Immature natural killer cell (primary cell): Measurements from ENCODE around the gene MSI1. TPM values are rescaled to one million over a fixed set of nuclear protein-coding genes. Genes with fewer than 3 reads are reported as not detected.
"Not testable (repeated sequence)": the region's sequence is repeated elsewhere in the genome, so short reads cannot be mapped to it uniquely, and the experiment has no call there.

Source experiments
- DNase-seq, 3 donors: peaks; one replicate each; pipeline ENCODE4 v3.0.0; 2022; ENCODE audit warnings: mixed read lengths in 1 of 3
- H3K27ac Mint-ChIP-seq, 6 donors: one replicate each; pipeline ENCODE4 v1.8.0; 2020; ENCODE audit warnings: mixed read lengths in 6 of 6, mild to moderate bottlenecking in 5 of 6, inconsistent platforms in 4 of 6, moderate library complexity in 3 of 6
- H3K27me3 Mint-ChIP-seq, 3 donors: one replicate each; pipeline ENCODE4 v1.8.0; 2020 to 2021; ENCODE audit warnings: low read depth in 3 of 3, mild to moderate bottlenecking in 3 of 3, mixed read lengths in 3 of 3, moderate library complexity in 3 of 3, inconsistent platforms in 1 of 3
- H3K36me3 Mint-ChIP-seq, 3 donors: one replicate each; pipeline ENCODE4 v1.8.0; 2020; ENCODE audit warnings: mixed read lengths in 3 of 3, inconsistent platforms in 2 of 3, mild to moderate bottlenecking in 2 of 3
- H3K4me1 Mint-ChIP-seq, 2 donors: one replicate each; pipeline ENCODE4 v1.8.0; 2020; ENCODE audit warnings: inconsistent platforms in 2 of 2, mild to moderate bottlenecking in 2 of 2, mixed read lengths in 2 of 2, moderate library complexity in 1 of 2
- H3K4me3 Mint-ChIP-seq, 5 donors: one replicate each; pipeline ENCODE4 v1.8.0; 2020; ENCODE audit warnings: mild to moderate bottlenecking in 5 of 5, mixed read lengths in 5 of 5, inconsistent platforms in 3 of 5, moderate library complexity in 3 of 5
- H3K9me3 Mint-ChIP-seq, 6 donors: one replicate each; pipeline ENCODE4 v1.8.0; 2020; ENCODE audit warnings: mild to moderate bottlenecking in 6 of 6, mixed read lengths in 6 of 6, inconsistent platforms in 4 of 6, moderate library complexity in 3 of 6
- polyA plus RNA-seq, 3 donors: library from polyadenylated mRNA; unstranded; fragments of 300-500 nt; fragmentation: Illumina TruSeq; gene quantifications; one replicate each; pipeline ENCODE4 v1.2.3, GENCODE V29; 2021

MSI1 gene
- polyA plus RNA-seq, 3 donors from 2014 or later, result not detected

- H3K27me3 Mint-ChIP-seq, H3K9me3 Mint-ChIP-seq, H3K4me1 Mint-ChIP-seq, DNase-seq, H3K27ac Mint-ChIP-seq, H3K36me3 Mint-ChIP-seq, H3K4me3 Mint-ChIP-seq: not testable (repeated sequence)
Measured at GRCh38 chr12:120336392-120336791, 32.6 kb downstream of the MSI1 start.

- not testable (repeated sequence) for H3K4me1 Mint-ChIP-seq, H3K9me3 Mint-ChIP-seq, H3K27ac Mint-ChIP-seq, H3K36me3 Mint-ChIP-seq, H3K4me3 Mint-ChIP-seq, H3K27me3 Mint-ChIP-seq
- DNase-seq, result peak in 2 of 3 donors; percentile 10 to 30
Measured at GRCh38 chr12:120335447-120335846, 33.5 kb downstream of the MSI1 start.

GRCh38 chr12:120332523-120332922 is 36.4 kb downstream of the MSI1 start:
- Mint-ChIP-seq H3K9me3 (peaks cover 0 to 3% (median 2%) of the 10 kb centered on the region in 6 donors), H3K4me1 (no peaks in the 10 kb centered on the region), H3K27me3 (peaks cover 0 to 6% (median 2%) of the 10 kb centered on the region in 3 donors), H3K36me3 (peaks cover 0 to 2% (median 0%) of the 10 kb centered on the region in 3 donors), H3K27ac (no peak overlapping the region), H3K4me3 (no peak overlapping the region)
- DNase-seq, result no peak

GRCh38 chr12:120332041-120332440 is 36.9 kb downstream of the MSI1 start:
- peaks cover 0 to 6% (median 2%) of the 10 kb centered on the region in 3 donors for H3K27me3 Mint-ChIP-seq

GRCh38 chr12:120331390-120331789 is 37.6 kb downstream of the MSI1 start:
- H3K36me3 Mint-ChIP-seq, result no peaks in the 10 kb centered on the region
- H3K4me1 Mint-ChIP-seq, result no peaks in the 10 kb centered on the region
- H3K9me3 Mint-ChIP-seq, result no peaks in the 10 kb centered on the region
- no peak for DNase-seq
- no peak overlapping the region for H3K4me3 Mint-ChIP-seq
- peaks cover 0 to 6% (median 2%) of the 10 kb centered on the region in 3 donors for H3K27me3 Mint-ChIP-seq
- H3K27ac Mint-ChIP-seq, result no peak overlapping the region

More at GRCh38 chr12:120332041-120332440, 36.9 kb downstream of the MSI1 start:
- Mint-ChIP-seq H3K27ac (no peak overlapping the region), H3K36me3 (no peaks in the 10 kb centered on the region), H3K9me3 (peaks cover 0 to 3% (median 0%) of the 10 kb centered on the region in 6 donors), H3K4me1 (no peaks in the 10 kb centered on the region), H3K4me3 (no peak overlapping the region)
- no peak for DNase-seq

- Mint-ChIP-seq H3K27me3 (peaks cover 0 to 11% (median 2%) of the 10 kb centered on the region in 3 donors), H3K4me1 (peaks cover 7 to 11% of the 10 kb centered on the region in 2 donors), H3K27ac (no peak overlapping the region), H3K9me3 (no peaks in the 10 kb centered on the region), H3K36me3 (no peaks in the 10 kb centered on the region), H3K4me3 (no peak overlapping the region)
- no peak for DNase-seq
Measured at GRCh38 chr12:120328228-120328627, 40.7 kb downstream of the MSI1 start.

- DNase-seq, result no peak
- Mint-ChIP-seq H3K4me1 (peaks cover 7 to 11% of the 10 kb centered on the region in 2 donors), H3K9me3 (no peaks in the 10 kb centered on the region), H3K4me3 (no peak within 1 kb of the TSS), H3K27me3 (peaks cover 0 to 11% (median 2%) of the 10 kb centered on the region in 3 donors), H3K27ac (no peak within 1 kb of the TSS), H3K36me3 (no peaks in the 10 kb centered on the region)
Measured at GRCh38 chr12:120327593-120327992, 41.4 kb downstream of the MSI1 start, which contains the start of gene PLA2G1B. Gene PLA2G1B (minus strand): TSS chr12:120327779. CDS start chr12:120327753, 26 bp downstream.

GRCh38 chr12:120324841-120325417 is 44.0 kb downstream of the MSI1 start:
- no peaks in the 10 kb centered on the region for H3K36me3 Mint-ChIP-seq
- no peaks in the 10 kb centered on the region for H3K9me3 Mint-ChIP-seq
- H3K4me1 Mint-ChIP-seq, result peaks cover 7 to 11% of the 10 kb centered on the region in 2 donors
- no peak for DNase-seq
- no peak overlapping the region for H3K27ac Mint-ChIP-seq
- H3K27me3 Mint-ChIP-seq, result peaks cover 0 to 8% (median 4%) of the 10 kb centered on the region in 3 donors
- peak overlapping the region in 1 of 5 donors; percentile 92 for H3K4me3 Mint-ChIP-seq

GRCh38 chr12:120323772-120324171 is 45.2 kb downstream of the MSI1 start:
- Mint-ChIP-seq H3K9me3 (no peaks in the 10 kb centered on the region), H3K4me3 (no peak overlapping the region)

GRCh38 chr12:120321382-120322202 is 47.4 kb downstream of the MSI1 start:
- Mint-ChIP-seq H3K27me3 (peaks cover 5 to 12% (median 10%) of the 10 kb centered on the region in 3 donors), H3K27ac (no peak overlapping the region), H3K4me1 (peaks cover 22 to 26% of the 10 kb centered on the region in 2 donors), H3K9me3 (no peaks in the 10 kb centered on the region), H3K4me3 (no peak overlapping the region), H3K36me3 (no peaks in the 10 kb centered on the region)
- DNase-seq, result no peak

More at GRCh38 chr12:120323772-120324171, 45.2 kb downstream of the MSI1 start:
- H3K27ac Mint-ChIP-seq, result no peak overlapping the region
- peaks cover 0 to 5% (median 4%) of the 10 kb centered on the region in 3 donors for H3K27me3 Mint-ChIP-seq
- DNase-seq, result no peak
- H3K36me3 Mint-ChIP-seq, result no peaks in the 10 kb centered on the region
- H3K4me1 Mint-ChIP-seq, result peaks cover 7 to 11% of the 10 kb centered on the region in 2 donors

GRCh38 chr12:120317224-120318105 is 51.5 kb downstream of the MSI1 start:
- H3K36me3 Mint-ChIP-seq, result no peaks in the 10 kb centered on the region
- H3K4me1 Mint-ChIP-seq, result peaks cover 15 to 18% of the 10 kb centered on the region in 2 donors
- peak overlapping the region; percentile 78 to 94 (median 88) for H3K4me3 Mint-ChIP-seq
- DNase-seq, result peak; percentile 100
- peaks cover 4 to 10% (median 5%) of the 10 kb centered on the region in 3 donors for H3K27me3 Mint-ChIP-seq
- H3K9me3 Mint-ChIP-seq, result no peaks in the 10 kb centered on the region
- peak overlapping the region; percentile 92 to 96 (median 94) for H3K27ac Mint-ChIP-seq

GRCh38 chr12:120316798-120317223 is 52.2 kb downstream of the MSI1 start:
- peaks cover 15 to 18% of the 10 kb centered on the region in 2 donors for H3K4me1 Mint-ChIP-seq
- H3K4me3 Mint-ChIP-seq, result peak overlapping the region; percentile 78 to 94 (median 88)
- peak overlapping the region; percentile 92 to 96 (median 94) for H3K27ac Mint-ChIP-seq
- H3K9me3 Mint-ChIP-seq, result no peaks in the 10 kb centered on the region
- peaks cover 0 to 1% (median 0%) of the 10 kb centered on the region in 3 donors for H3K36me3 Mint-ChIP-seq
- DNase-seq, result no peak
- peaks cover 4 to 10% (median 5%) of the 10 kb centered on the region in 3 donors for H3K27me3 Mint-ChIP-seq

GRCh38 chr12:120314220-120314619 is 54.7 kb downstream of the MSI1 start:
- H3K36me3 Mint-ChIP-seq, result peaks cover 0 to 4% (median 0%) of the 10 kb centered on the region in 3 donors
- peaks cover 15 to 18% of the 10 kb centered on the region in 2 donors for H3K4me1 Mint-ChIP-seq
- H3K27me3 Mint-ChIP-seq, result peaks cover 4 to 8% (median 5%) of the 10 kb centered on the region in 3 donors
- no peak for DNase-seq
- H3K9me3 Mint-ChIP-seq, result no peaks in the 10 kb centered on the region
- H3K4me3 Mint-ChIP-seq, result no peak overlapping the region
- peak overlapping the region in 1 of 6 donors; percentile 69 for H3K27ac Mint-ChIP-seq
